Osteoblast (primary cell): ENCODE results near the gene CCDC92B. TPM values are rescaled to one million over a fixed set of nuclear protein-coding genes. Genes with fewer than 3 reads are reported as not detected.
"Not testable (repeated sequence)": the region's sequence is repeated elsewhere in the genome, so short reads cannot be mapped to it uniquely, and the experiment has no call there.

Source experiments
- DNase-seq: peaks from one replicate; pipeline ENCODE4 v3.0.0; 2011; ENCODE audit warnings: low spot score, mixed read lengths; ENCODE audit not compliant: insufficient read length; ENCODE audit errors: missing footprints
- H2AFZ ChIP-seq: 2 replicates; pipeline ENCODE4 v1.6.0; 2011; ENCODE audit warnings: mild to moderate bottlenecking, low read length
- H3K27ac ChIP-seq: 2 replicates; pipeline ENCODE4 v1.5.1; 2011; ENCODE audit warnings: mild to moderate bottlenecking, low read depth, low read length, moderate library complexity
- H3K27me3 ChIP-seq: 2 replicates; pipeline ENCODE4 v1.6.0; 2012; ENCODE audit warnings: mild to moderate bottlenecking, control low read depth, inconsistent platforms, low read length, moderate library complexity; ENCODE audit not compliant: insufficient read depth
- H3K36me3 ChIP-seq: 2 replicates; pipeline ENCODE4 v1.5.1; 2011; ENCODE audit warnings: mild to moderate bottlenecking, low read length, control low read depth, moderate library complexity; ENCODE audit not compliant: insufficient read depth
- H3K4me1 ChIP-seq: 2 replicates; pipeline ENCODE4 v1.5.1; 2011; ENCODE audit warnings: mild to moderate bottlenecking, low read length, control low read depth, moderate library complexity; ENCODE audit not compliant: insufficient read depth
- H3K4me2 ChIP-seq: 2 replicates; pipeline ENCODE4 v1.6.0; 2011; ENCODE audit warnings: mild to moderate bottlenecking, low read length; ENCODE audit not compliant: insufficient read depth
- H3K4me3 ChIP-seq: fragments of 200-600 bp; sonication (generic); 3 replicates; pipeline ENCODE4 v1.5.1; 2012; ENCODE audit warnings: mild to moderate bottlenecking, low read length, inconsistent platforms; ENCODE audit not compliant: insufficient read depth
- H3K79me2 ChIP-seq: 2 replicates; pipeline ENCODE4 v1.6.0; 2012; ENCODE audit warnings: mild to moderate bottlenecking, low read length, control low read depth, inconsistent platforms; ENCODE audit not compliant: insufficient read depth
- H3K9me3 ChIP-seq: 2 replicates; pipeline ENCODE4 v1.5.1; 2011; ENCODE audit warnings: low read depth, low read length, control low read depth
- H4K20me1 ChIP-seq: 2 replicates; pipeline ENCODE4 v1.6.0; 2012; ENCODE audit warnings: mild to moderate bottlenecking, low read length, control low read depth; ENCODE audit not compliant: insufficient read depth
- small RNA-seq: library from RNA; depleted of rRNA; stranded (forward); fragments of <200 nt; gene quantifications from one replicate; pipeline ENCODE3, GENCODE V24; 2012
- total RNA-seq: library from RNA; depleted of rRNA; stranded (reverse); fragments of >200 nt; gene quantifications from 2 replicates; pipeline ENCODE4 v1.2.3, GENCODE V29; 2012
- TF ChIP-seq, protein P1 (sequence below): IDR thresholded peaks from 2 replicates; pipeline ENCODE4 v1.5.1; 2011; ENCODE audit warnings: mild to moderate bottlenecking, low read depth, low read length, moderate library complexity; ENCODE audit errors: extremely low read depth

CCDC92B gene
- total RNA-seq, 1 donor, result not detected

DNA sequence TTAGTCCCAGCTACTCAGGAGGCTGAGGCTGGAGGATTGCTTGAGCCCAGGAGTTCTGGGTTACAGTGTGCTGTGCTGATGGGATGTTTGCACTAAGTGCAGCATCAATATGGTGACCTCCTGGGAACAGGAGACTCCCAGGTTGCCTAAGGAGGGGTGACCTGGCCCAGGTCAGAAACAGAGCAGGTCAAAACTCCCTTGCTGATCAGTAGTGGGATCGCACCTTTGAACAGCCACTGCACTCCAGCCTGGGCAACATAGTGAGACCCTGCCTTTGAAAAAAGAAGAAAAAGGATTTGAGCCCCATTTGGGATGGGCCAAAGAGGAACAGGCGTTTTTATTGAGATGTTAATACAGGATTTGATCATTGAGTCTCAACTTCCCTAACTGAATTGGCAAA is 68.5 kb downstream of the CCDC92B start:
- Histone ChIP-seq H4K20me1 (peaks cover 12% of the 10 kb centered on the region), H2AFZ (no peak overlapping the region), H3K27me3 (no peaks in the 10 kb centered on the region), H3K4me3 (no peak overlapping the region), H3K27ac (no peak overlapping the region), H3K79me2 (peaks cover 50% of the 10 kb centered on the region), H3K4me1 (peaks cover 11% of the 10 kb centered on the region), H3K36me3 (peaks cover 67% of the 10 kb centered on the region), H3K4me2 (no peak overlapping the region), H3K9me3 (no peaks in the 10 kb centered on the region)
- DNase-seq, result no peak
- TF ChIP-seq, protein P1, sequence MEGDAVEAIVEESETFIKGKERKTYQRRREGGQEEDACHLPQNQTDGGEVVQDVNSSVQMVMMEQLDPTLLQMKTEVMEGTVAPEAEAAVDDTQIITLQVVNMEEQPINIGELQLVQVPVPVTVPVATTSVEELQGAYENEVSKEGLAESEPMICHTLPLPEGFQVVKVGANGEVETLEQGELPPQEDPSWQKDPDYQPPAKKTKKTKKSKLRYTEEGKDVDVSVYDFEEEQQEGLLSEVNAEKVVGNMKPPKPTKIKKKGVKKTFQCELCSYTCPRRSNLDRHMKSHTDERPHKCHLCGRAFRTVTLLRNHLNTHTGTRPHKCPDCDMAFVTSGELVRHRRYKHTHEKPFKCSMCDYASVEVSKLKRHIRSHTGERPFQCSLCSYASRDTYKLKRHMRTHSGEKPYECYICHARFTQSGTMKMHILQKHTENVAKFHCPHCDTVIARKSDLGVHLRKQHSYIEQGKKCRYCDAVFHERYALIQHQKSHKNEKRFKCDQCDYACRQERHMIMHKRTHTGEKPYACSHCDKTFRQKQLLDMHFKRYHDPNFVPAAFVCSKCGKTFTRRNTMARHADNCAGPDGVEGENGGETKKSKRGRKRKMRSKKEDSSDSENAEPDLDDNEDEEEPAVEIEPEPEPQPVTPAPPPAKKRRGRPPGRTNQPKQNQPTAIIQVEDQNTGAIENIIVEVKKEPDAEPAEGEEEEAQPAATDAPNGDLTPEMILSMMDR, result no peak

DNA sequence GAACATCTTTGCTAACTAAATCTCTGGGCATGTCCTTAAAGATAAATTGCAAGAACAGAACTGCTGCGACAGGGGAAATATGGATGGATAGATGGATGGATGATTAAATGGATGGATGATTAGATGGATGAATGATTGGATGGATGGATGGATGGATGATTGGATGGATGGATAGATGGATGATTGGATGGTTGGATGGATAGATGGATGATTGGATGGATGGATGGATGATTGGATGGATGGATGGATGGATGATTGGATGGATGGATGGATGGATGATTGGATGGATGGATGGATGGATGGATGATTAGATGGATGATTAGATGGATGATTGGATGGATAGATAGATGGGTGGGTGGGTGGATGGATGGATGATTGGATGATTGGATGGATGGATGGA is 70.2 kb downstream of the CCDC92B start:
- peaks cover 53% of the 10 kb centered on the region for H3K79me2 ChIP-seq
- peaks cover 75% of the 10 kb centered on the region for H3K36me3 ChIP-seq
- H3K4me2 ChIP-seq, H2AFZ ChIP-seq, H3K27ac ChIP-seq, H3K27me3 ChIP-seq, DNase-seq, H3K9me3 ChIP-seq, H3K4me3 ChIP-seq: not testable (repeated sequence)
- H3K4me1 ChIP-seq, result peaks cover 11% of the 10 kb centered on the region
- peaks cover 15% of the 10 kb centered on the region for H4K20me1 ChIP-seq

Small RNA genes within 50 kb of the gene (small RNA-seq; reads per million reads assigned to genes)
- not detected for gene MIR1253
- gene MIR6776, result not detected
- gene RN7SL608P, result not detected
- gene hsa-mir-1253, result not detected

Other genes with a start within 250 kb of the CCDC92B start
- 12.4 and 14.8 TPM in 2 replicates for gene METTL16, start 237.8 kb downstream of the CCDC92B start, total RNA-seq
- gene PAFAH1B1, start 156.0 kb downstream of the CCDC92B start, total RNA-seq, result 113 and 128 TPM in 2 replicates
- gene CLUH, start 37.9 kb downstream of the CCDC92B start, total RNA-seq, result 36.2 and 41.6 TPM in 2 replicates
- 2.7 and 2.9 TPM in 2 replicates for gene RAP1GAP2, start 46.8 kb upstream of the CCDC92B start, total RNA-seq